Psoas muscle (tissue), 8 donors: ENCODE data around the gene OSBPL9. TPM values are rescaled to one million over a fixed set of nuclear protein-coding genes. Genes with fewer than 3 reads are reported as not detected.

Experiments
- ATAC-seq, 4 donors: fragments of 200-7000 bp; cut with Tn5 transposase; one replicate each; pipeline ENCODE4 v1.9.1; 2020; ENCODE audit warnings: moderate library complexity in 3 of 4, mild to moderate bottlenecking in 2 of 4
- DNase-seq, 2 donors: peaks; one replicate each; pipeline ENCODE4 v3.0.0-alpha.2; 2020
- H3K27ac ChIP-seq: fragments of 200-600 bp; one replicate; pipeline ENCODE4 v1.8.0; 2022
- H3K27me3 ChIP-seq, 3 donors: fragments of 200-600 bp in 1 of 3; one replicate each; pipeline versions ENCODE4 v1.6.1 to v1.8.0; 2013 to 2022; ENCODE audit warnings: low read length in 2 of 3, mild to moderate bottlenecking in 2 of 3, moderate library complexity in 1 of 3; ENCODE audit not compliant: insufficient read depth in 3 of 3
- H3K36me3 ChIP-seq, 2 donors: fragments of 200-600 bp in 1 of 2; one replicate each; pipeline versions ENCODE4 v1.6.1 to v1.8.0; 2013 to 2022; ENCODE audit warnings: low read depth in 1 of 2, mild to moderate bottlenecking in 1 of 2, moderate library complexity in 1 of 2; ENCODE audit not compliant: insufficient read depth in 1 of 2
- H3K4me1 ChIP-seq: fragments of 200-600 bp; one replicate; pipeline ENCODE4 v1.8.0; 2022
- H3K4me3 ChIP-seq: fragments of 200-600 bp; one replicate; pipeline ENCODE4 v1.8.0; 2022; ENCODE audit warnings: mild to moderate bottlenecking
- H3K9me3 ChIP-seq: fragments of 200-600 bp; one replicate; pipeline ENCODE4 v1.8.0; 2022
- CTCF ChIP-seq: fragments of 200-600 bp; IDR thresholded peaks from one replicate; pipeline ENCODE4 v1.8.0; 2022; ENCODE audit warnings: antibody characterized with exemption
- WGBS, 3 donors: extraction: QIAGEN DNeasy Blood & Tissue Kit; methylation state at CpG; one replicate each; pipeline versions ENCODE4 v1.1.6 to v1.1.7; 2013; 5-methylcytosine and 5-hydroxymethylcytosine counted together
- intact Hi-C, 2 donors: fragments of 100-400 bp; cut with DNase I; formaldehyde crosslinking; loops; one replicate each; pipeline versions ENCODE4 v1.11.0 to v1.14.2; 2022
- polyA plus RNA-seq, 3 donors: library from polyadenylated mRNA; stranded (reverse); fragments of 200-250 nt; gene quantifications; one replicate each; pipeline ENCODE4 v1.2.3, GENCODE V29; 2013
- total RNA-seq, 4 donors: library from RNA; stranded (reverse); fragmentation: NEBNext Ultra II Directional in 2 of 4; extraction: Animal tissue kit (Norgen Biotek cat#: 25700) in 2 of 4; gene quantifications; one replicate each; pipeline versions ENCODE4 v1.2.1 to v1.2.4, GENCODE V29; 2021 to 2023
- donor health status: healthy with polysubstance abuse.
- donor health status: DM: no; HTN: no; CAD: no; lungs with moderate emphysema.
- donor health status: Bipolar disorder and iron deficiency.
- donor health status: healthy.
- donor health status: DM: yes; HTN: yes; CAD: no.
- donor health status: DM: no; HTN: no; CAD: no.
- donor health status: DM: no; HTN: no; CAD: no.
- donor health status: DM: yes; HTN: yes; CAD: no.

OSBPL9 gene
- total and polyA plus RNA-seq, 7 donors: 15.6 to 141 (median 60.6) TPM

GRCh38 chr1:51575406-51576084, 41.3 kb upstream of the OSBPL9 start:
- ATAC-seq (no peak), DNase-seq (no peak)
- H3K4me3 ChIP-seq: no peak overlapping the region
- no peaks in the 10 kb centered on the region for H3K9me3 ChIP-seq
- peaks cover 20% of the 10 kb centered on the region for H3K4me1 ChIP-seq
- 59 to 86% (median 62%) methylated on average over 8 of the region's 8 CpGs for WGBS, 3 donors
- TF ChIP-seq CTCF: no peak
- no peak overlapping the region for H3K27ac ChIP-seq
- intact Hi-C loops: no loop called here
- no peaks in the 10 kb centered on the region for H3K36me3 ChIP-seq
- H3K27me3 ChIP-seq: no peaks in the 10 kb centered on the region

- WGBS, 3 donors: 84 to 90% (median 85%) methylated on average over 2 of the region's 2 CpGs
These were observed 40.8 kb upstream of the OSBPL9 start for GRCh38 chr1:51576085-51576444.

DNA sequence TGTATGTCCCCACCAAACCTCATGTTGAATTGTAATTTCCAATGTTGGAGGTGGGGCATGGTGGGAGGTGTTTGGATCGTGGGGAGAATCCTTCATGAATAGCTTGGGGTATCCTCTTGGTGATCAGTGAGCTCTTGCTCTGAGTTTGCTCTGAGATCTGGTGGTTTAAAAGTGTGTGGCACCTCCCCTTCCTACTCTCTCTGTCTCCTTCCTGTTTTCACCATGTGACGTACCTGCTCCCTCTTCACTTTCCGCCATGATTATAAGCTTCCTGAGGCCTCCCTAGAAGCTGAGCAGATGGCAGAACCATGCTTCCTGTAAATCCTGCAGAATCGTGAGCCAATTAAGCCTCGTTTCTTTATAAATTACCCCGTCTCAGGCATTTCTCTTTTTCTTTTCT, 40.0 kb upstream of the OSBPL9 start:
- H3K27me3 ChIP-seq: no peaks in the 10 kb centered on the region
- peaks cover 8% of the 10 kb centered on the region for H3K4me1 ChIP-seq
- no peak for TF ChIP-seq CTCF
- no peak overlapping the region for H3K27ac ChIP-seq
- H3K9me3 ChIP-seq: no peaks in the 10 kb centered on the region
- 90 to 97% (median 94%) methylated on average over 6 of the region's 6 CpGs for WGBS, 3 donors
- no peak overlapping the region for H3K4me3 ChIP-seq
- intact Hi-C loops: no loop called here
- no peaks in the 10 kb centered on the region for H3K36me3 ChIP-seq
- ATAC-seq (no peak), DNase-seq (no peak)

More at GRCh38 chr1:51576085-51576444, 40.8 kb upstream of the OSBPL9 start:
- Histone ChIP-seq H3K27ac (no peak overlapping the region), H3K27me3 (no peaks in the 10 kb centered on the region), H3K9me3 (no peaks in the 10 kb centered on the region), H3K4me3 (no peak overlapping the region), H3K4me1 (peaks cover 16% of the 10 kb centered on the region), H3K36me3 (no peaks in the 10 kb centered on the region)
- ATAC-seq (no peak), DNase-seq (no peak)
- no peak for TF ChIP-seq CTCF
- intact Hi-C loops: no loop called here

- DNase-seq (no peak), ATAC-seq (no peak)
- no peak for TF ChIP-seq CTCF
- H3K27ac ChIP-seq: no peak overlapping the region
- no peak overlapping the region for H3K4me3 ChIP-seq
- no peaks in the 10 kb centered on the region for H3K4me1 ChIP-seq
- intact Hi-C loops: no loop called here
- no peaks in the 10 kb centered on the region for H3K9me3 ChIP-seq
- H3K27me3 ChIP-seq: no peaks in the 10 kb centered on the region
- WGBS, 3 donors: 56 to 70% (median 61%) methylated on average over 3 of the region's 3 CpGs
- no peaks in the 10 kb centered on the region for H3K36me3 ChIP-seq
These were observed 38.3 kb upstream of the OSBPL9 start for GRCh38 chr1:51578383-51579109.
